GM12891 (cell line): Measurements from ENCODE around the gene FGD5.

Experiments used
- DNase-seq: peaks from one replicate; pipeline ENCODE4 v3.0.0; 2011; ENCODE audit warnings: low spot score; ENCODE audit not compliant: insufficient read length
- FAIRE-seq: peaks from 2 replicates; lab custom pipeline; 2011; peaks lifted over from hg19 to GRCh38; lab: Jason Lieb, UNC
- PAX5 ChIP-seq: IDR thresholded peaks from 2 replicates; pipeline ENCODE4 v1.6.1; 2011; ENCODE audit warnings: low read length, moderate library complexity, mild to moderate bottlenecking; ENCODE audit not compliant: insufficient read depth, severe bottlenecking
- POLR2A ChIP-seq: IDR thresholded peaks from 2 replicates; pipeline ENCODE4 v1.6.1; 2011; ENCODE audit warnings: low read depth, low read length, control low read depth
- POLR2AphosphoS5 ChIP-seq: IDR thresholded peaks from 2 replicates; pipeline ENCODE4 v1.6.1; 2011; ENCODE audit warnings: low read depth, low read length, control low read depth
- POU2F2 ChIP-seq: IDR thresholded peaks from 2 replicates; pipeline ENCODE4 v1.6.1; 2011; ENCODE audit warnings: low read depth, mild to moderate bottlenecking, control low read depth, low read length, moderate library complexity
- SPI1 ChIP-seq: IDR thresholded peaks from 2 replicates; pipeline ENCODE4 v1.6.1; 2011; ENCODE audit warnings: low read depth, low read length, control low read depth
- TAF1 ChIP-seq: IDR thresholded peaks from 2 replicates; pipeline ENCODE4 v1.6.1; 2011; ENCODE audit warnings: low read depth, low read length, control low read depth

FGD5 gene

GRCh38 chr3:14775011-14775410 is 43.8 kb upstream of the FGD5 start:
- no peak for TF ChIP-seq POLR2A
- no peak for TF ChIP-seq SPI1
- no peak for TF ChIP-seq POLR2AphosphoS5
- TF ChIP-seq POU2F2, result no peak
- TF ChIP-seq TAF1, result no peak
- no peak for TF ChIP-seq PAX5
- FAIRE-seq (no peak), DNase-seq (no peak)

- no peak for FAIRE-seq
- TF ChIP-seq PAX5 (no peak), SPI1 (no peak), TAF1 (no peak), POU2F2 (no peak), POLR2AphosphoS5 (no peak), POLR2A (no peak)
- no peak for DNase-seq
These were observed 43.2 kb upstream of the FGD5 start for GRCh38 chr3:14775563-14775962.

- FAIRE-seq (no peak), DNase-seq (no peak)
- TF ChIP-seq POLR2A (no peak), PAX5 (no peak), SPI1 (no peak), POLR2AphosphoS5 (no peak), POU2F2 (no peak), TAF1 (no peak)
These were observed 39.6 kb upstream of the FGD5 start for GRCh38 chr3:14779069-14779685.

- no peak for TF ChIP-seq TAF1
- no peak for TF ChIP-seq POU2F2
- no peak for TF ChIP-seq POLR2A
- TF ChIP-seq POLR2AphosphoS5, result no peak
- TF ChIP-seq SPI1, result no peak
- no peak for TF ChIP-seq PAX5
- FAIRE-seq, result peak; percentile 91
- DNase-seq, result peak; percentile 55
These were observed 37.7 kb upstream of the FGD5 start for GRCh38 chr3:14780927-14781507.

- FAIRE-seq (no peak), DNase-seq (no peak)
- no peak for TF ChIP-seq SPI1
- no peak for TF ChIP-seq POU2F2
- no peak for TF ChIP-seq POLR2AphosphoS5
- no peak for TF ChIP-seq PAX5
- TF ChIP-seq POLR2A, result no peak
- TF ChIP-seq TAF1, result no peak
These were observed 35.2 kb upstream of the FGD5 start for GRCh38 chr3:14783480-14784086.

GRCh38 chr3:14784087-14784681 is 34.6 kb upstream of the FGD5 start:
- FAIRE-seq (no peak), DNase-seq (no peak)
- TF ChIP-seq POLR2A (no peak), PAX5 (no peak), POU2F2 (no peak), POLR2AphosphoS5 (no peak), TAF1 (no peak), SPI1 (no peak)

GRCh38 chr3:14785207-14786155 is 33.3 kb upstream of the FGD5 start:
- no peak for TF ChIP-seq POLR2A
- TF ChIP-seq SPI1, result no peak
- TF ChIP-seq POLR2AphosphoS5, result no peak
- no peak for TF ChIP-seq POU2F2
- no peak for TF ChIP-seq PAX5
- TF ChIP-seq TAF1, result no peak
- FAIRE-seq (no peak), DNase-seq (no peak)

GRCh38 chr3:14786369-14786768 is 32.4 kb upstream of the FGD5 start:
- TF ChIP-seq POU2F2 (no peak), TAF1 (no peak), POLR2A (no peak), PAX5 (no peak), SPI1 (no peak), POLR2AphosphoS5 (no peak)
- DNase-seq (no peak), FAIRE-seq (no peak)

GRCh38 chr3:14787630-14788029 is 31.1 kb upstream of the FGD5 start:
- no peak for TF ChIP-seq PAX5
- no peak for TF ChIP-seq POLR2AphosphoS5
- TF ChIP-seq SPI1, result no peak
- no peak for TF ChIP-seq POU2F2
- no peak for TF ChIP-seq POLR2A
- TF ChIP-seq TAF1, result no peak
- DNase-seq, result no peak
- FAIRE-seq, result no peak
